K562 (cell line): ENCODE results near the gene CYBRD1. TPM values are rescaled to one million over a fixed set of nuclear protein-coding genes. Genes with fewer than 3 reads are reported as not detected.

Experiments used
- E2F3 ChIP-seq: fragments of 250-450 bp; sonication (Bioruptor Pico); IDR thresholded peaks from 2 replicates; pipeline ENCODE4 v1.4.0; 2020; ENCODE audit warnings: mild to moderate bottlenecking
- IFI16 ChIP-seq: fragments of 250-450 bp; sonication (Bioruptor Pico); IDR thresholded peaks from 2 replicates; pipeline ENCODE4 v2.1.2; 2022; ENCODE audit warnings: mild to moderate bottlenecking, inconsistent platforms
- ILK ChIP-seq: fragments of 450-650 bp; IDR thresholded peaks from 2 replicates; pipeline ENCODE4 v1.6.1; 2016; ENCODE audit warnings: missing genetic modification characterization, low read depth, mild to moderate bottlenecking, missing compliant biosample characterization, moderate library complexity, borderline replicate concordance
- KLF1 ChIP-seq: fragments of 450-650 bp; IDR thresholded peaks from 2 replicates; pipeline ENCODE4 v1.6.1; 2016; ENCODE audit warnings: missing genetic modification characterization, missing compliant biosample characterization
- MAZ ChIP-seq, 2 experiments: fragments of 450-650 bp in 1 of 2; sonication (generic) in 1 of 2; formaldehyde crosslinking; IDR thresholded peaks in 1 of 2; conservative IDR thresholded peaks in 1 of 2; 2 replicates each; pipeline versions ENCODE4 v1.4.0 to v1.5.0; 2020; ENCODE audit warnings: mild to moderate bottlenecking in 1 of 2, missing genetic modification reagents in 1 of 2
- NRF1 ChIP-seq, 2 experiments: fragments of 450-650 bp; IDR thresholded peaks in 1 of 2; conservative IDR thresholded peaks in 1 of 2; 2 replicates each; pipeline ENCODE4 v1.6.1; 2014; ENCODE audit warnings: mild to moderate bottlenecking in 2 of 2
- RAD51 ChIP-seq: fragments of 450-650 bp; IDR thresholded peaks from 2 replicates; pipeline ENCODE4 v1.7.1; 2016; ENCODE audit warnings: low read depth, mild to moderate bottlenecking, borderline replicate concordance
- SAFB2 ChIP-seq: fragments of 200-400 bp; formaldehyde crosslinking; IDR thresholded peaks from 2 replicates; pipeline ENCODE4 v1.6.1; 2018; ENCODE audit warnings: borderline replicate concordance, low read length, low read depth, moderate library complexity; ENCODE audit not compliant: severe bottlenecking
- SMAD4 ChIP-seq: fragments of 250-450 bp; sonication (Bioruptor Pico); conservative IDR thresholded peaks from 2 replicates; pipeline ENCODE4 v1.8.0; 2021; ENCODE audit warnings: inconsistent platforms, mild to moderate bottlenecking, moderate library complexity
- ZKSCAN8 ChIP-seq: fragments of 200-800 bp; sonication (Bioruptor generic); IDR thresholded peaks from 2 replicates; pipeline ENCODE4 v1.6.1; 2016; ENCODE audit warnings: missing genetic modification characterization, missing compliant biosample characterization
- ZNF217 ChIP-seq: sonication (generic); formaldehyde crosslinking; IDR thresholded peaks from 2 replicates; pipeline ENCODE4 v1.8.0; 2022; ENCODE audit warnings: mild to moderate bottlenecking, missing genetic modification reagents
- ZNF75A ChIP-seq: fragments of 450-650 bp; formaldehyde crosslinking; IDR thresholded peaks from 2 replicates; pipeline ENCODE4 v1.4.0; 2020; ENCODE audit warnings: mild to moderate bottlenecking
- polyA plus RNA-seq, 8 experiments: library from polyadenylated mRNA; depleted of rRNA in 4 of 8; stranded (reverse) in 5 of 8; unstranded in 3 of 8; fragments of >200 nt; fragmentation: Nextera tagmentation in 2 of 8; fragmentation: Illumina TruSeq in 1 of 8; extraction: Ambion mirVana in 2 of 8; extraction: Trizol in 1 of 8; gene quantifications; 2 replicates each; pipeline versions ENCODE4 v1.2.1 to v1.2.3, GENCODE V29; 2011 to 2014; ENCODE audit warnings: inconsistent platforms in 1 of 8, missing spikeins in 1 of 8
- total RNA-seq, 7 experiments: library from RNA; depleted of rRNA in 6 of 7; stranded (reverse); fragments of >200 nt in 6 of 7; fragmentation: Illumina TruSeq in 2 of 7; extraction: Trizol in 2 of 7; gene quantifications; 2 replicates each; pipeline versions ENCODE4 v1.2.1 to v1.2.3, GENCODE V29; 2011 to 2021; ENCODE audit warnings: low replicate concordance in 1 of 7
- TF ChIP-seq, protein P1 (sequence below): fragments of 450-650 bp; IDR thresholded peaks from 2 replicates; pipeline ENCODE4 v1.6.1; 2016; ENCODE audit warnings: missing biosample characterization, missing genetic modification characterization
- TF ChIP-seq, protein P2 (sequence below): fragments of 150-350 bp; IDR thresholded peaks from 2 replicates; pipeline ENCODE4 v1.6.1; 2014; ENCODE audit warnings: low read depth, mild to moderate bottlenecking, low read length, borderline replicate concordance

CYBRD1 gene
- total and polyA plus RNA-seq, 9 of the 15 experiments (the other 6 are each of a cell fraction or from before 2014, with no cell fraction given), result 9.6 to 22.4 (median 15.6) TPM

DNA sequence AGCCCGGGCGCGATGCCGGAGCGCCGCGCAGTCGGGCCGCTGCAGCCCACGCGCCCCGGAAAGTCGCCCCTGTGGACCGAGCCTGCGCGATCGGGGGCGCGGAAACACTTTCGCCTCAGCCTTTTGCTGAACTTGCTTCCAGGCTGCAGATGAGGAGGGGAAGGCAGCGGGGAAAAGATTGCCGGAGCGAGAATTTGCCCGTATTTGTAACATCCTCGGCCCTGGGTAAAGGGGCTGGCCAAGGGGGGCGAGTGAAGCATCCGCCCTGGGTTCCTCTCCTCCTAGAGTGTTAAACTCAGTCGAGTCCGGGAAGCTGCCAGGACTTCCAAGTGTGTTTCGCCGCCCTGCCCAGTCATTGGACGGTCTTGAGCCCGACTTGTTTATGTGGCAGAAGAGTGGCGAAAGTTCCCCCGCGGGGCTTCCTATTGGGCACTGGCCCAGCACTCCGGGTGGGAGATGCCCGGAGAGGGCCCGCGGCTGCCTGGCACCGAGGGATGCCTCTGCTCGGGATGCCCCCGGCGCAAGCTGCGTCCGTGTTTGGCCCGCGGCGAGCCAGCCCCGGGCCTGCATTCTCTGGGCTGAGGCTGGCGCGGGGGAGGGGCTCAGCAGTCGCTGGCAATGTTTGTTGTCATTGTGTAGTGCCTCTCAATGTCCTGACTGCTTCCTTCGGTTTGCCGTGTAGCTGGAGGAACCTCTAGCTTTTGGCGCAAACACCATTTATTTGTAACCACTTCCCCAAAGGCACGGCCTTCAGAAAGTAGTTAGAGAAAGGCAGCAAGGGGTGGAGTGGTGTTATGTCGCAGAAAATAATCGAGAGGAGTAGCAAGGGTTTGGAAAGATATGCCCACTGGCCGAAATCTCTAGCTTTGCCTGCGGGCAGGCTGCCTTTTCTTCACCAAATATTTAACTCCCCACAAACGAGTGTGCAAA is 1.1 kb downstream of the CYBRD1 start (continued):
- TF ChIP-seq ILK (no peak), ZNF217 (CRISPR knock-in tag) (no peak), E2F3 (CRISPR knock-in tag) (no peak), IFI16 (no peak), MAZ (CRISPR knock-in tag; conservative IDR thresholded peaks at IDR 0.05 in 1 of 2, IDR thresholded peaks at IDR 0.05 in 1 of 2) (peak; percentile 48 to 61; a peak in 3 of 4 replicates), SAFB2 (no peak), NRF1 (conservative IDR thresholded peaks at IDR 0.05 in 1 of 2, IDR thresholded peaks at IDR 0.05 in 1 of 2) (peak; percentile 67 to 72), ZKSCAN8 (CRISPR knock-in tag) (no peak), SMAD4 (CRISPR knock-in tag) (0 out of 2 replicates have a peak, but pooled peaks have one; percentile 31), RAD51 (no peak), ZNF75A (CRISPR knock-in tag) (no peak), KLF1 (tag) (no peak)
- TF ChIP-seq, protein P1, sequence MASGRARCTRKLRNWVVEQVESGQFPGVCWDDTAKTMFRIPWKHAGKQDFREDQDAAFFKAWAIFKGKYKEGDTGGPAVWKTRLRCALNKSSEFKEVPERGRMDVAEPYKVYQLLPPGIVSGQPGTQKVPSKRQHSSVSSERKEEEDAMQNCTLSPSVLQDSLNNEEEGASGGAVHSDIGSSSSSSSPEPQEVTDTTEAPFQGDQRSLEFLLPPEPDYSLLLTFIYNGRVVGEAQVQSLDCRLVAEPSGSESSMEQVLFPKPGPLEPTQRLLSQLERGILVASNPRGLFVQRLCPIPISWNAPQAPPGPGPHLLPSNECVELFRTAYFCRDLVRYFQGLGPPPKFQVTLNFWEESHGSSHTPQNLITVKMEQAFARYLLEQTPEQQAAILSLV (tag), result no peak
- TF ChIP-seq, protein P2, sequence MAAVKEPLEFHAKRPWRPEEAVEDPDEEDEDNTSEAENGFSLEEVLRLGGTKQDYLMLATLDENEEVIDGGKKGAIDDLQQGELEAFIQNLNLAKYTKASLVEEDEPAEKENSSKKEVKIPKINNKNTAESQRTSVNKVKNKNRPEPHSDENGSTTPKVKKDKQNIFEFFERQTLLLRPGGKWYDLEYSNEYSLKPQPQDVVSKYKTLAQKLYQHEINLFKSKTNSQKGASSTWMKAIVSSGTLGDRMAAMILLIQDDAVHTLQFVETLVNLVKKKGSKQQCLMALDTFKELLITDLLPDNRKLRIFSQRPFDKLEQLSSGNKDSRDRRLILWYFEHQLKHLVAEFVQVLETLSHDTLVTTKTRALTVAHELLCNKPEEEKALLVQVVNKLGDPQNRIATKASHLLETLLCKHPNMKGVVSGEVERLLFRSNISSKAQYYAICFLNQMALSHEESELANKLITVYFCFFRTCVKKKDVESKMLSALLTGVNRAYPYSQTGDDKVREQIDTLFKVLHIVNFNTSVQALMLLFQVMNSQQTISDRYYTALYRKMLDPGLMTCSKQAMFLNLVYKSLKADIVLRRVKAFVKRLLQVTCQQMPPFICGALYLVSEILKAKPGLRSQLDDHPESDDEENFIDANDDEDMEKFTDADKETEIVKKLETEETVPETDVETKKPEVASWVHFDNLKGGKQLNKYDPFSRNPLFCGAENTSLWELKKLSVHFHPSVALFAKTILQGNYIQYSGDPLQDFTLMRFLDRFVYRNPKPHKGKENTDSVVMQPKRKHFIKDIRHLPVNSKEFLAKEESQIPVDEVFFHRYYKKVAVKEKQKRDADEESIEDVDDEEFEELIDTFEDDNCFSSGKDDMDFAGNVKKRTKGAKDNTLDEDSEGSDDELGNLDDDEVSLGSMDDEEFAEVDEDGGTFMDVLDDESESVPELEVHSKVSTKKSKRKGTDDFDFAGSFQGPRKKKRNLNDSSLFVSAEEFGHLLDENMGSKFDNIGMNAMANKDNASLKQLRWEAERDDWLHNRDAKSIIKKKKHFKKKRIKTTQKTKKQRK, result no peak
